ENCODE data around the gene EFCAB6. TPM values are rescaled to one million over a fixed set of nuclear protein-coding genes. Genes with fewer than 3 reads are reported as not detected.

EFCAB6 gene
- total RNA-seq, 4 donors from 2014 or later: 0.68 to 3.7 (median 0.80) TPM; not detected in 1

GRCh38 chr22:43818981-43819380, 6.9 kb upstream of the EFCAB6 start:
- DNase-seq: no peak
- Histone ChIP-seq H3K4me1 (no peaks in the 10 kb centered on the region), H3K27me3 (peaks cover 21% of the 10 kb centered on the region), H3K4me3 (no peak overlapping the region), H3K9me3 (no peaks in the 10 kb centered on the region), H3K36me3 (no peaks in the 10 kb centered on the region), H3K27ac (no peak overlapping the region)
- 91 to 100% methylated on average over 2 to 11 of the region's 11 CpGs for WGBS, 2 donors (ENCODE audit: low coverage in 1 of 2)
- intact Hi-C loops (cut with DNase I; ENCODE audit: low total_unique reads): no loop called here
- in situ Hi-C loops (cut with MboI; ENCODE audit: low pct_ligation_motif_present in 1 of 4, low pct_unique_long_range_greater_than_20kb in 1 of 4, low sequenced_read_pairs in 3 of 4): loop anchor here in 1 of 4 donors (25.0 kb wide), 1 partner anchor 432 kb away; no protein-coding TSS in a partner anchor
- TF ChIP-seq CTCF (IDR thresholded peaks at IDR 0.05) (no peak), EP300 (IDR thresholded peaks at IDR 0.05; ENCODE audit: low read depth) (no peak), POLR2AphosphoS5 (IDR thresholded peaks at IDR 0.05) (no peak), POLR2A (IDR thresholded peaks at IDR 0.05) (no peak)

GRCh38 chr22:43817402-43817801, 5.3 kb upstream of the EFCAB6 start:
- Histone ChIP-seq H3K27me3 (peaks cover 21% of the 10 kb centered on the region), H3K9me3 (no peaks in the 10 kb centered on the region), H3K36me3 (no peaks in the 10 kb centered on the region), H3K27ac (no peak overlapping the region), H3K4me3 (no peak overlapping the region), H3K4me1 (peaks cover 0 to 12% (median 7%) of the 10 kb centered on the region in 4 donors)
- 95 to 97% methylated on average over 8 to 9 of the region's 9 CpGs for WGBS, 2 donors (ENCODE audit: low coverage in 1 of 2)
- in situ Hi-C loops (cut with MboI; ENCODE audit: low pct_ligation_motif_present in 1 of 4, low pct_unique_long_range_greater_than_20kb in 1 of 4, low sequenced_read_pairs in 3 of 4): loop anchor here in 1 of 4 donors (25.0 kb wide), 1 partner anchor 430 kb away; no protein-coding TSS in a partner anchor
- no peak for DNase-seq
- intact Hi-C loops (cut with DNase I; ENCODE audit: low total_unique reads): no loop called here
- no peak for TF ChIP-seq EP300 (IDR thresholded peaks at IDR 0.05; ENCODE audit: low read depth)
- TF ChIP-seq POLR2AphosphoS5 (IDR thresholded peaks at IDR 0.05): no peak
- TF ChIP-seq POLR2A (IDR thresholded peaks at IDR 0.05): no peak
- TF ChIP-seq CTCF (IDR thresholded peaks at IDR 0.05): no peak

- no peak overlapping the region for H3K27ac ChIP-seq
- H3K9me3 ChIP-seq: no peaks in the 10 kb centered on the region
- no peak overlapping the region for H3K4me3 ChIP-seq
- no peaks in the 10 kb centered on the region for H3K27me3 ChIP-seq
- intact Hi-C loops (cut with DNase I; ENCODE audit: low total_unique reads): no loop called here
- TF ChIP-seq EP300 (IDR thresholded peaks at IDR 0.05; ENCODE audit: low read depth): no peak
- no peak for TF ChIP-seq POLR2A (IDR thresholded peaks at IDR 0.05)
- no peak for TF ChIP-seq POLR2AphosphoS5 (IDR thresholded peaks at IDR 0.05)
- no peak for TF ChIP-seq CTCF (IDR thresholded peaks at IDR 0.05)
- WGBS, 2 donors (ENCODE audit: low coverage in 1 of 2): 90 to 95% methylated on average over 4 to 5 of the region's 5 CpGs
- in situ Hi-C loops (cut with MboI; ENCODE audit: low pct_ligation_motif_present in 1 of 4, low pct_unique_long_range_greater_than_20kb in 1 of 4, low sequenced_read_pairs in 3 of 4): loop anchor here in 1 of 4 donors (25.0 kb wide), 1 partner anchor 427 kb away; no protein-coding TSS in a partner anchor
- no peaks in the 10 kb centered on the region for H3K36me3 ChIP-seq
- DNase-seq: no peak
- H3K4me1 ChIP-seq: peaks cover 5 to 18% (median 10%) of the 10 kb centered on the region in 4 donors
Measured at GRCh38 chr22:43814264-43814663, 2.2 kb upstream of the EFCAB6 start.

- H3K36me3 ChIP-seq: no peaks in the 10 kb centered on the region
- H3K9me3 ChIP-seq: no peaks in the 10 kb centered on the region
- no peak for DNase-seq
- no peaks in the 10 kb centered on the region for H3K27me3 ChIP-seq
- in situ Hi-C loops (cut with MboI; ENCODE audit: low pct_ligation_motif_present in 1 of 4, low pct_unique_long_range_greater_than_20kb in 1 of 4, low sequenced_read_pairs in 3 of 4): loop anchor here in 1 of 4 donors (25.0 kb wide), 1 partner anchor 426 kb away; no protein-coding TSS in a partner anchor
- intact Hi-C loops (cut with DNase I; ENCODE audit: low total_unique reads): no loop called here
- H3K4me3 ChIP-seq: peak overlapping the region; percentile 60 to 96 (median 74)
- WGBS, 2 donors (ENCODE audit: low coverage in 1 of 2): 17% methylated on average over 6 of the region's 6 CpGs; no CpG with 5 or more reads in 1 of the 2 donors
- H3K4me1 ChIP-seq: peaks cover 5 to 18% (median 10%) of the 10 kb centered on the region in 4 donors
- no peak for TF ChIP-seq EP300 (IDR thresholded peaks at IDR 0.05; ENCODE audit: low read depth)
- TF ChIP-seq POLR2A (IDR thresholded peaks at IDR 0.05): no peak
- TF ChIP-seq POLR2AphosphoS5 (IDR thresholded peaks at IDR 0.05): no peak
- peak overlapping the region; percentile 76 to 83 (median 78) for H3K27ac ChIP-seq
Measured at GRCh38 chr22:43812890-43813289, 785 bp upstream of the EFCAB6 start.

Data from transverse colon (tissue), 4 donors.